HG03039 (cell line): Measurements from ENCODE around the gene STRA8.

Experiments used
- ATAC-seq: cut with Tn5 transposase; IDR thresholded peaks from one replicate; pipeline ENCODE4 v1.9.1; 2021; ENCODE audit warnings: mild to moderate bottlenecking, moderate library complexity; ENCODE audit not compliant: unreplicated experiment

STRA8 gene

GRCh38 chr7:135262623-135263320 is 29.1 kb downstream of the STRA8 start:
- ATAC-seq = no peak

GRCh38 chr7:135263321-135263970 is 29.8 kb downstream of the STRA8 start:
- no peak for ATAC-seq

- ATAC-seq = no peak
These were observed 32.0 kb downstream of the STRA8 start for GRCh38 chr7:135265637-135266036.

GRCh38 chr7:135269921-135270320 is 36.3 kb downstream of the STRA8 start:
- no peak for ATAC-seq

GRCh38 chr7:135270577-135271254 is 37.1 kb downstream of the STRA8 start:
- ATAC-seq = no peak

GRCh38 chr7:135271255-135271615 is 37.6 kb downstream of the STRA8 start:
- no peak for ATAC-seq

GRCh38 chr7:135272303-135272702 is 38.7 kb downstream of the STRA8 start:
- no peak for ATAC-seq

GRCh38 chr7:135273581-135273980 is 39.9 kb downstream of the STRA8 start:
- no peak for ATAC-seq

- ATAC-seq = peak; percentile 74
These were observed 41.0 kb downstream of the STRA8 start for GRCh38 chr7:135274495-135275268.

- ATAC-seq = no peak
These were observed 42.4 kb downstream of the STRA8 start for GRCh38 chr7:135275971-135276580.

GRCh38 chr7:135277161-135277560 is 43.5 kb downstream of the STRA8 start:
- ATAC-seq = no peak

GRCh38 chr7:135281363-135281949 is 47.8 kb downstream of the STRA8 start:
- peak; percentile 96 for ATAC-seq

GRCh38 chr7:135282561-135283254 is 49.1 kb downstream of the STRA8 start:
- ATAC-seq = no peak

GRCh38 chr7:135283959-135284638 is 50.5 kb downstream of the STRA8 start:
- ATAC-seq = no peak

GRCh38 chr7:135285547-135286233 is 52.1 kb downstream of the STRA8 start:
- ATAC-seq = no peak

GRCh38 chr7:135286876-135287275 is 53.2 kb downstream of the STRA8 start:
- ATAC-seq = no peak

GRCh38 chr7:135290594-135290993 is 57.0 kb downstream of the STRA8 start:
- ATAC-seq = no peak

- ATAC-seq = no peak
These were observed 58.2 kb downstream of the STRA8 start for GRCh38 chr7:135291809-135292253.

GRCh38 chr7:135299235-135299634 is 65.6 kb downstream of the STRA8 start:
- ATAC-seq = no peak
